HepG2 (cell line): ENCODE data around the gene NFKBIA. TPM values are rescaled to one million over a fixed set of nuclear protein-coding genes. Genes with fewer than 3 reads are reported as not detected.

Experiments used
- CCDC6 ChIP-seq: sonication (generic); formaldehyde crosslinking; IDR thresholded peaks from 2 replicates; pipeline ENCODE4 v1.8.1; 2022; ENCODE audit warnings: mild to moderate bottlenecking, missing genetic modification reagents, moderate library complexity
- DR1 ChIP-seq: sonication (generic); formaldehyde crosslinking; IDR thresholded peaks from 2 replicates; pipeline ENCODE4 v1.8.0; 2021; ENCODE audit warnings: mild to moderate bottlenecking, missing genetic modification reagents, inconsistent platforms
- FIP1L1 ChIP-seq: fragments of 200-400 bp; formaldehyde crosslinking; IDR thresholded peaks from 2 replicates; pipeline ENCODE4 v1.6.1; 2018; ENCODE audit warnings: low read depth, mild to moderate bottlenecking, low read length, moderate library complexity, borderline replicate concordance; ENCODE audit not compliant: insufficient read depth
- GATA4 ChIP-seq: sonication (generic); IDR thresholded peaks from 2 replicates; pipeline ENCODE4 v1.6.1; 2016; ENCODE audit warnings: antibody characterized with exemption, low read depth, borderline replicate concordance
- HDAC2 ChIP-seq: sonication (generic); formaldehyde crosslinking; IDR thresholded peaks from 2 replicates; pipeline ENCODE4 v1.4.0; 2020; ENCODE audit warnings: missing genetic modification reagents
- MAFF ChIP-seq: IDR thresholded peaks from 2 replicates; pipeline ENCODE4 v1.6.1; 2011; ENCODE audit warnings: low read depth, low read length, improper control_type of control experiment
- MTF2 ChIP-seq: sonication (generic); formaldehyde crosslinking; IDR thresholded peaks from 2 replicates; pipeline ENCODE4 v1.5.0; 2020; ENCODE audit warnings: missing genetic modification reagents, borderline replicate concordance
- NCOA1 ChIP-seq: sonication (generic); formaldehyde crosslinking; IDR thresholded peaks from 2 replicates; pipeline ENCODE4 v1.9.0; 2021; ENCODE audit warnings: missing genetic modification reagents
- RXRB ChIP-seq: IDR thresholded peaks from 2 replicates; pipeline ENCODE4 v1.6.1; 2016; ENCODE audit warnings: borderline replicate concordance, missing genetic modification reagents, missing compliant biosample characterization
- SIX4 ChIP-seq: sonication (generic); formaldehyde crosslinking; IDR thresholded peaks from 2 replicates; pipeline ENCODE4 v1.4.0; 2020; ENCODE audit warnings: missing genetic modification reagents
- TBP ChIP-seq: sonication (generic); formaldehyde crosslinking; IDR thresholded peaks from 2 replicates; pipeline ENCODE4 v1.5.0; 2020; ENCODE audit warnings: missing genetic modification reagents
- U2AF1 ChIP-seq: fragments of 200-400 bp; formaldehyde crosslinking; optimal IDR thresholded peaks from 2 replicates; pipeline ENCODE3; 2017; ENCODE audit warnings: mild to moderate bottlenecking, low read depth, low read length
- XRCC5 ChIP-seq: fragments of 200-400 bp; formaldehyde crosslinking; optimal IDR thresholded peaks from 2 replicates; pipeline ENCODE3; 2017; ENCODE audit warnings: mild to moderate bottlenecking, low read length
- ZNF101 ChIP-seq: sonication (generic); formaldehyde crosslinking; IDR thresholded peaks from 2 replicates; pipeline ENCODE4 v1.4.0; 2020; ENCODE audit warnings: mild to moderate bottlenecking, low read depth, missing genetic modification reagents, borderline replicate concordance
- ZNF367 ChIP-seq: sonication (generic); formaldehyde crosslinking; IDR thresholded peaks from 2 replicates; pipeline ENCODE4 v1.4.0; 2020; ENCODE audit warnings: missing genetic modification reagents, borderline replicate concordance
- ZNF432 ChIP-seq: sonication (generic); formaldehyde crosslinking; IDR thresholded peaks from 2 replicates; pipeline ENCODE4 v1.5.0; 2020; ENCODE audit warnings: missing genetic modification reagents, mild to moderate bottlenecking, borderline replicate concordance
- ZNF460 ChIP-seq: sonication (generic); formaldehyde crosslinking; IDR thresholded peaks from 2 replicates; pipeline ENCODE4 v1.5.1; 2020; ENCODE audit warnings: missing genetic modification reagents, mild to moderate bottlenecking, borderline replicate concordance
- ZNF496 ChIP-seq: sonication (generic); formaldehyde crosslinking; IDR thresholded peaks from 2 replicates; pipeline ENCODE4 v1.8.1; 2023; ENCODE audit warnings: mild to moderate bottlenecking, moderate library complexity, missing genetic modification reagents; ENCODE audit not compliant: insufficient replicate concordance
- ZNF678 ChIP-seq: sonication (generic); formaldehyde crosslinking; IDR thresholded peaks from 2 replicates; pipeline ENCODE4 v1.4.0; 2020; ENCODE audit warnings: mild to moderate bottlenecking, missing genetic modification reagents
- ZNF772 ChIP-seq: sonication (generic); formaldehyde crosslinking; IDR thresholded peaks from 2 replicates; pipeline ENCODE4 v1.5.0; 2020; ENCODE audit warnings: mild to moderate bottlenecking, missing genetic modification reagents
- ZNF850 ChIP-seq: sonication (generic); formaldehyde crosslinking; conservative IDR thresholded peaks from 2 replicates; pipeline ENCODE4 v1.9.0; 2021; ENCODE audit warnings: mild to moderate bottlenecking, missing genetic modification reagents
- polyA plus RNA-seq, 8 experiments: library from polyadenylated mRNA; depleted of rRNA in 3 of 8; stranded (reverse) in 7 of 8; unstranded in 1 of 8; fragments of >200 nt; fragmentation: Illumina TruSeq in 4 of 8; extraction: Trizol in 4 of 8; gene quantifications; 2 replicates each; pipeline versions ENCODE4 v1.2.1 to v1.2.3, GENCODE V29; 2011 to 2016; ENCODE audit warnings: low read depth in 4 of 8, missing spikeins in 1 of 8, mixed read lengths in 1 of 8; ENCODE audit not compliant: insufficient read depth in 1 of 8
- total RNA-seq, 5 experiments: library from RNA; depleted of rRNA; stranded (reverse); fragments of >200 nt; fragmentation: Illumina TruSeq; extraction: Trizol; gene quantifications; 2 replicates each; pipeline ENCODE4 v1.2.3, GENCODE V29; 2016; ENCODE audit warnings: low read depth in 1 of 5
- TF ChIP-seq, protein P1 (sequence below): sonication (generic); formaldehyde crosslinking; IDR thresholded peaks from 2 replicates; pipeline ENCODE4 v1.9.0; 2021; ENCODE audit warnings: missing genetic modification reagents, borderline replicate concordance
- TF ChIP-seq, protein P2 (sequence below): sonication (generic); formaldehyde crosslinking; IDR thresholded peaks from 2 replicates; pipeline ENCODE4 v1.5.0; 2020; ENCODE audit warnings: missing genetic modification reagents
- TF ChIP-seq, protein P3 (sequence below): sonication (generic); formaldehyde crosslinking; conservative IDR thresholded peaks from 2 replicates; pipeline ENCODE4 v1.4.0; 2020; ENCODE audit warnings: mild to moderate bottlenecking, missing genetic modification reagents, moderate library complexity
- TF ChIP-seq, protein P4 (sequence below): sonication (generic); formaldehyde crosslinking; IDR thresholded peaks from 2 replicates; pipeline ENCODE4 v1.5.0; 2020; ENCODE audit warnings: mild to moderate bottlenecking, low read depth, missing genetic modification reagents, borderline replicate concordance

Gene NFKBIA
- total and polyA plus RNA-seq, 2 of the 13 experiments (the other 11 are each of a cell fraction or from before 2014, with no cell fraction given) = 197 to 319 TPM

DNA sequence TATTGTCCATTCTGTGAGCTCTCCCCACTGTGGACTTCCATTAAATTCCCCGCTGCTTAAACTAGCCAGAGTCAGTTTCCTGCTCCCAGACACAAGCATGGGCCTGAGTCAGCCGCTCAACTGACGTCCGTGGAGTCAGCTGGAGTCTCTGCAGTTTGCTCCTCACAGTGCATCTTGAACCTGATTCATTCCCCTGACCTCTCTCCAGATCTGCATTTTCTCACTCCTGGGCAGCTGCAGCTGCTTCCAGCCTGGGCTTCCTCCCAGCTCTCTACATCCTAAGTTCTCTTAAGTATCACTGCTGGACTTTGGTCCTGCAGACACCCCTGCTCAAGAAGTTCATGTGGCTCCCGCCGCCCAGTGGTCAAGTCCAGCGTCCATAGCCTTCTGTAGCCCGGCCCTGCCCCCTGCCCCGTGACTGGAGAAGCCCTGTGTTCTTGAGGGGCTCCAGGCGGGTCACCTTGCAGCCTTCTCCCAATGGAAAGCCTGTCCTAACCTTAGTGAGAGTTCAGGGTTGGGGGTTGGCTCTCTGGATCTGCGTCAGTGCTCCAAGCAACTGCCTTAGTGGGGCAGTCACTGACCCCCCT, 20.0 kb downstream of the NFKBIA start (continued):
- TF ChIP-seq MTF2 (CRISPR knock-in tag) (no peak), GATA4 (no peak), CCDC6 (CRISPR knock-in tag) (no peak), HDAC2 (CRISPR knock-in tag) (peak; percentile 35; the same call in 1 of the 2 replicates), DR1 (no peak), ZNF101 (no peak), ZNF432 (CRISPR knock-in tag) (no peak), ZNF850 (CRISPR knock-in tag) (no peak), FIP1L1 (no peak), TBP (no peak; the same call in 1 of the 2 replicates), SIX4 (CRISPR knock-in tag) (no peak), ZNF496 (CRISPR knock-in tag) (no peak), RXRB (CRISPR knock-in tag) (no peak; the same call in 1 of the 2 replicates), XRCC5 (peak; percentile 83), ZNF678 (CRISPR knock-in tag) (no peak; the same call in 1 of the 2 replicates), ZNF367 (CRISPR knock-in tag) (no peak), NCOA1 (CRISPR knock-in tag) (no peak), ZNF772 (CRISPR knock-in tag) (no peak; the same call in 1 of the 2 replicates), MAFF (0 out of 2 replicates have a peak, but pooled peaks have one; percentile 5), ZNF460 (CRISPR knock-in tag) (no peak), U2AF1 (no peak)
- TF ChIP-seq, protein P1, sequence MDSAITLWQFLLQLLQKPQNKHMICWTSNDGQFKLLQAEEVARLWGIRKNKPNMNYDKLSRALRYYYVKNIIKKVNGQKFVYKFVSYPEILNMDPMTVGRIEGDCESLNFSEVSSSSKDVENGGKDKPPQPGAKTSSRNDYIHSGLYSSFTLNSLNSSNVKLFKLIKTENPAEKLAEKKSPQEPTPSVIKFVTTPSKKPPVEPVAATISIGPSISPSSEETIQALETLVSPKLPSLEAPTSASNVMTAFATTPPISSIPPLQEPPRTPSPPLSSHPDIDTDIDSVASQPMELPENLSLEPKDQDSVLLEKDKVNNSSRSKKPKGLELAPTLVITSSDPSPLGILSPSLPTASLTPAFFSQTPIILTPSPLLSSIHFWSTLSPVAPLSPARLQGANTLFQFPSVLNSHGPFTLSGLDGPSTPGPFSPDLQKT = no peak
- TF ChIP-seq, protein P2, sequence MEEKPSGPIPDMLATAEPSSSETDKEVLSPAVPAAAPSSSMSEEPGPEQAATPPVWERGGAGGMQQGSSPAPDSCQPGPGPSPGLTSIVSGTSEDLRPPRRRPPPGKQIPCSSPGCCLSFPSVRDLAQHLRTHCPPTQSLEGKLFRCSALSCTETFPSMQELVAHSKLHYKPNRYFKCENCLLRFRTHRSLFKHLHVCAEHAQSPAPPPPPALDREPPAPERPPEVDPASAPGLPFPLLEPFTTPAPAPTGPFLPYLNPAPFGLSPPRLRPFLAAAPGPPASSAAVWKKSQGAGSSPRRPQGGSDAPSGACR (CRISPR knock-in tag) = peak; percentile 48; the same call in 1 of the 2 replicates
- TF ChIP-seq, protein P3, sequence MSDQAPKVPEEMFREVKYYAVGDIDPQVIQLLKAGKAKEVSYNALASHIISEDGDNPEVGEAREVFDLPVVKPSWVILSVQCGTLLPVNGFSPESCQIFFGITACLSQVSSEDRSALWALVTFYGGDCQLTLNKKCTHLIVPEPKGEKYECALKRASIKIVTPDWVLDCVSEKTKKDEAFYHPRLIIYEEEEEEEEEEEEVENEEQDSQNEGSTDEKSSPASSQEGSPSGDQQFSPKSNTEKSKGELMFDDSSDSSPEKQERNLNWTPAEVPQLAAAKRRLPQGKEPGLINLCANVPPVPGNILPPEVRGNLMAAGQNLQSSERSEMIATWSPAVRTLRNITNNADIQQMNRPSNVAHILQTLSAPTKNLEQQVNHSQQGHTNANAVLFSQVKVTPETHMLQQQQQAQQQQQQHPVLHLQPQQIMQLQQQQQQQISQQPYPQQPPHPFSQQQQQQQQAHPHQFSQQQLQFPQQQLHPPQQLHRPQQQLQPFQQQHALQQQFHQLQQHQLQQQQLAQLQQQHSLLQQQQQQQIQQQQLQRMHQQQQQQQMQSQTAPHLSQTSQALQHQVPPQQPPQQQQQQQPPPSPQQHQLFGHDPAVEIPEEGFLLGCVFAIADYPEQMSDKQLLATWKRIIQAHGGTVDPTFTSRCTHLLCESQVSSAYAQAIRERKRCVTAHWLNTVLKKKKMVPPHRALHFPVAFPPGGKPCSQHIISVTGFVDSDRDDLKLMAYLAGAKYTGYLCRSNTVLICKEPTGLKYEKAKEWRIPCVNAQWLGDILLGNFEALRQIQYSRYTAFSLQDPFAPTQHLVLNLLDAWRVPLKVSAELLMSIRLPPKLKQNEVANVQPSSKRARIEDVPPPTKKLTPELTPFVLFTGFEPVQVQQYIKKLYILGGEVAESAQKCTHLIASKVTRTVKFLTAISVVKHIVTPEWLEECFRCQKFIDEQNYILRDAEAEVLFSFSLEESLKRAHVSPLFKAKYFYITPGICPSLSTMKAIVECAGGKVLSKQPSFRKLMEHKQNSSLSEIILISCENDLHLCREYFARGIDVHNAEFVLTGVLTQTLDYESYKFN (CRISPR knock-in tag) = peak; percentile 38; the same call in 1 of the 2 replicates
- TF ChIP-seq, protein P4, sequence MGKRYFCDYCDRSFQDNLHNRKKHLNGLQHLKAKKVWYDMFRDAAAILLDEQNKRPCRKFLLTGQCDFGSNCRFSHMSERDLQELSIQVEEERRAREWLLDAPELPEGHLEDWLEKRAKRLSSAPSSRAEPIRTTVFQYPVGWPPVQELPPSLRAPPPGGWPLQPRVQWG (CRISPR knock-in tag) = no peak
